GM12891 (cell line): ENCODE measurements around the gene LHFPL6.

ENCODE experiments used
- DNase-seq: peaks from one replicate; pipeline ENCODE4 v3.0.0; 2011; ENCODE audit warnings: low spot score; ENCODE audit not compliant: insufficient read length
- FAIRE-seq: peaks from 2 replicates; lab custom pipeline; 2011; peaks lifted over from hg19 to GRCh38; lab: Jason Lieb, UNC
- PAX5 ChIP-seq: IDR thresholded peaks from 2 replicates; pipeline ENCODE4 v1.6.1; 2011; ENCODE audit warnings: low read length, moderate library complexity, mild to moderate bottlenecking; ENCODE audit not compliant: insufficient read depth, severe bottlenecking
- POLR2A ChIP-seq: IDR thresholded peaks from 2 replicates; pipeline ENCODE4 v1.6.1; 2011; ENCODE audit warnings: low read depth, low read length, control low read depth
- POLR2AphosphoS5 ChIP-seq: IDR thresholded peaks from 2 replicates; pipeline ENCODE4 v1.6.1; 2011; ENCODE audit warnings: low read depth, low read length, control low read depth
- POU2F2 ChIP-seq: IDR thresholded peaks from 2 replicates; pipeline ENCODE4 v1.6.1; 2011; ENCODE audit warnings: low read depth, mild to moderate bottlenecking, control low read depth, low read length, moderate library complexity
- SPI1 ChIP-seq: IDR thresholded peaks from 2 replicates; pipeline ENCODE4 v1.6.1; 2011; ENCODE audit warnings: low read depth, low read length, control low read depth
- TAF1 ChIP-seq: IDR thresholded peaks from 2 replicates; pipeline ENCODE4 v1.6.1; 2011; ENCODE audit warnings: low read depth, low read length, control low read depth

LHFPL6 gene

GRCh38 chr13:39577838-39578491 lies 25.0 kb downstream of the LHFPL6 start:
- no peak for FAIRE-seq
- no peak for TF ChIP-seq TAF1
- no peak for TF ChIP-seq POU2F2
- no peak for TF ChIP-seq POLR2A
- TF ChIP-seq SPI1, result no peak
- TF ChIP-seq POLR2AphosphoS5, result no peak
- TF ChIP-seq PAX5, result no peak
- no peak for DNase-seq

GRCh38 chr13:39577203-39577602 lies 25.8 kb downstream of the LHFPL6 start:
- TF ChIP-seq POLR2AphosphoS5 (no peak), TAF1 (no peak), SPI1 (no peak), PAX5 (no peak), POLR2A (no peak), POU2F2 (no peak)
- DNase-seq, result no peak
- FAIRE-seq, result no peak

- FAIRE-seq (no peak), DNase-seq (no peak)
- no peak for TF ChIP-seq SPI1
- no peak for TF ChIP-seq PAX5
- TF ChIP-seq POLR2AphosphoS5, result no peak
These were observed 27.3 kb downstream of the LHFPL6 start for GRCh38 chr13:39575641-39576238.

- no peak for DNase-seq
- FAIRE-seq, result no peak
- TF ChIP-seq POLR2A, result no peak
- no peak for TF ChIP-seq POU2F2
- no peak for TF ChIP-seq SPI1
- TF ChIP-seq PAX5, result no peak
- no peak for TF ChIP-seq POLR2AphosphoS5
- TF ChIP-seq TAF1, result no peak
These were observed 31.4 kb downstream of the LHFPL6 start for GRCh38 chr13:39571502-39572092.

- TF ChIP-seq POLR2A (no peak), TAF1 (no peak), POLR2AphosphoS5 (no peak), PAX5 (no peak), SPI1 (no peak), POU2F2 (no peak)
- FAIRE-seq, result no peak
- no peak for DNase-seq
These were observed 35.4 kb downstream of the LHFPL6 start for GRCh38 chr13:39567569-39567968.

GRCh38 chr13:39566216-39566869 lies 36.6 kb downstream of the LHFPL6 start:
- TF ChIP-seq POLR2AphosphoS5 (no peak), SPI1 (no peak), TAF1 (no peak), POU2F2 (no peak), PAX5 (no peak), POLR2A (no peak)
- DNase-seq, result no peak
- FAIRE-seq, result no peak

GRCh38 chr13:39565036-39565949 lies 37.7 kb downstream of the LHFPL6 start:
- FAIRE-seq (no peak), DNase-seq (no peak)
- TF ChIP-seq SPI1, result no peak
- no peak for TF ChIP-seq PAX5
- TF ChIP-seq TAF1, result no peak
- no peak for TF ChIP-seq POU2F2
- TF ChIP-seq POLR2A, result no peak
- no peak for TF ChIP-seq POLR2AphosphoS5

GRCh38 chr13:39563470-39563735 lies 39.6 kb downstream of the LHFPL6 start:
- TF ChIP-seq SPI1 (no peak), POLR2AphosphoS5 (no peak), TAF1 (no peak), POLR2A (no peak), POU2F2 (no peak)
- FAIRE-seq, result no peak
- no peak for DNase-seq

- DNase-seq, result no peak
- TF ChIP-seq POU2F2 (no peak), TAF1 (no peak), SPI1 (no peak), POLR2A (no peak), POLR2AphosphoS5 (no peak), PAX5 (no peak)
- FAIRE-seq, result no peak
These were observed 41.0 kb downstream of the LHFPL6 start for GRCh38 chr13:39561971-39562370.
